GM21723 (cell line): ENCODE data around the gene UPK3BL2.
"Not testable (repeated sequence)": the region's sequence is repeated elsewhere in the genome, so short reads cannot be mapped to it uniquely, and the experiment has no call there.

ENCODE experiments used
- ATAC-seq: cut with Tn5 transposase; IDR thresholded peaks from one replicate; pipeline ENCODE4 v1.9.1; 2021; ENCODE audit warnings: mild to moderate bottlenecking, moderate library complexity; ENCODE audit not compliant: unreplicated experiment

UPK3BL2 gene

DNA sequence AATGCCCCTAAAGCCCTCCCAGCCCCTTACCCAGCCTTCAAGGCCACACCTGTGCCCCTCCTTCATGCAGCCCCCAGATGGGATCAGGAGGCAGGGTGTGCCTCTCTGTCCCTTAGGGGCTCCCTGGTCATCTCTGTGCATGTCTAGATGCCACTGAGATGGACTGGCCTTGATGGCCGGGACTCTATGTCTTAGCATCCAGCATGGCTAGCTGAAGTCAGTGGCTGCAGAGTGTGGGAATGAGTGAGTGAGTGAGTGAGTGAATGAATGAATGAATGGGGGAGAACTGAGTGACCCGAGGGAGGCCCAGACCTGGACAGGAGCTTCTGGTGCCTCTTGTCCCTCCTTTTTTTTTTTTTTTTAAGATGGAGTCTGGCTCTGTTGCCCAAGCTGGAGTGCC lies 11.4 kb downstream of the UPK3BL2 start:
- ATAC-seq = not testable (repeated sequence)

DNA sequence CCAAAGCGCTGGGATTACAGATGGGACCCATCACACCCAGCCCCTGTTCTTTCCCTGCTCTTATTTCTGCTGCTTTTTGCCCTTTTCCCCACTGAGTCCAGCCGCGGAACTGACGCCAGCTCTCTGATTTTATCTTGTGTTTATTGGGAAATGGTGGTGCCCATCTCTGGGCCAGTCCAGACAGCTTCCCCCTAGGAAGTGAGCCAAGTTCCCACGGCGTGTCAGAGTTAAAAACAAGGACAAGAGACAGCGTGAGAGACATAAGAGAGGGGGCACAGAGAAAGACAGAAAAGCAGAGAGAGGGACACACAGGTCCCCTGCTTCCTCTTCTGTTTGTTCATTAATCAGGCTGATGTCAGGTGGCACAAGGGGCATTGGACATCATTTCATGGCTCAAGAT lies 11.9 kb downstream of the UPK3BL2 start:
- ATAC-seq = not testable (repeated sequence)

DNA sequence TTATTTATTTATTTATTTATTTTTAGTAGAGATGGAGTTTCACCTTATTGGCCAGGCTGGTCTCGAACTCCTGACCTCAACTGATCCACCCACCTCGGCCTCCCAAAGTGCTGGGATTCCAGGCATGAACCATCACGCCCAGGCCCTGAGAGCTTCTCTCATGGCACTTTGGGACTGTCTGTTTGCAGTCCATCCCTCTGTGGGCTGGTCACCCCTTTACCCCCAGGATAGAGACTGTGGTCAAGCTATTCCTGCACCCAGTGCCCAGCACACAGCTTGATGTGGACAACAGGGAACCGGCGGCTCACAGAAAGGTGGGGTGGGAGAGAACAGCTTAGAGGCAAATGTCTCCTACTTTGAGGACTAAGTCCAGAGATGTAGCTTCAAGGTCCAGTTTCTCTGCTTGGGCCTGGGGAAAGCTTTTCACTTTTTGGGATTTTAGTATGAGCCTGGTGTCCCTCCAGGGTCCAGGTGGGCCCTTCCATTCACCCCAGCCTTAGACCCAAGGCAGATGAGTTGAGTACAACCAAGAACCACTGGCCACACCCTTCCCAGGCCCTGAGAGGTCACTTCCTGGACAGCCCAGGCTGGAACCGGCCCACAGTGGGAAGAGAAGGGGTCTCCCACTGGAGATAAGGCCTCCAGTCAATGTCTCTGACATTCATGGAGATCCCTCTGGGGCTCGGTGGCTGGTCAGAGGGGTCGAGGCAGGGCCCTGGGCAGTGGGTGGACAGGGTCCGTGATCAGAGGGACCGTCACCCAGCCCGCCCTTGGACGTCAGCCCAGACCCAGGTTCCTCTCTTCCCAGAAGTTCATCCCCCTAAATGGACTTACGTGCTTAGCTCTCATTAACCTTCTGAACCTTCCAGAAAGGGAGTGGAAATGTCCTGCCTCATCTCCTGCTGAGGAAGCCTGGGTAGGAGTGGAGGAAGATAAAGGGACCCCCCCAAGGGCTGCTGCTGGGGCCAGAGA lies 15.4 kb downstream of the UPK3BL2 start:
- not testable (repeated sequence) for ATAC-seq

DNA sequence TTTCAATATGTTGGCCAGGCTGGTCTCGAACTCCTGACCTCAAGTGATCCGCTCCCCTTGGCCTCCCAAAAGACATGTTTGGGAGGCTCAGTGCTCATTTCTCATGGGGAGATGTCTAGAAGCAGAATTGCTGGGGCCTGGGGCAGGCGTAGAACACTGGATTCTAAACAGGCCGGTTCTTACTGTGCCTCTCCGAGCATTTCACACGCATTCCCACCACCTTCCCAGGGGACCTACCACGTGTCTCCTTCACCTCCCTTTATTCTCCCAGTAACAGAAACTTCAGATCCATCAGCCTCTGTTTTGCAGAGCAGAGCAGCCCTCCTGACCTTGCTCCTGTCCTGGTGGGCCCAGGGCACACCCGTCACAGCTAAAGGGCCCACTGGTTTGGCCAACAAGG lies 16.3 kb downstream of the UPK3BL2 start:
- ATAC-seq = not testable (repeated sequence)

DNA sequence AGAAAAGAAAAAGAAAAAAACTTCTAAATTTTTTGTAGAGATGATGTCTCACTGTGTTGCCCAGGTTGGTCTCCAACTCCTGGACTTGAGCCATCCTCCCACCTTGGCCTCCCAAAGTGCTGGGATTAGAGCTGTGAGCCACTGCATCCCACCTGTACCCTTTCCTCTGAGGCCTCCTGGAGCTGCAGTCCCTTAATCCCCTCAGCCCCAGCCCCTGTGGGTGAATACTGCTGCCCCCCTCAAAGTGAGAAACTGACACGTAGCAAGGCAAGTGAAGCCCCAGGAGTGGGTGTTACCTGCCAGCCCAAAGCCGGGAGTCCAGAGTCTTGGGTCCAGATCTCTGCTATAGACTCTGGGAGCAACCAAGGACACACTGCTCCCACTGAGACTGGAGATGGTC lies 18.7 kb downstream of the UPK3BL2 start:
- ATAC-seq = not testable (repeated sequence)

DNA sequence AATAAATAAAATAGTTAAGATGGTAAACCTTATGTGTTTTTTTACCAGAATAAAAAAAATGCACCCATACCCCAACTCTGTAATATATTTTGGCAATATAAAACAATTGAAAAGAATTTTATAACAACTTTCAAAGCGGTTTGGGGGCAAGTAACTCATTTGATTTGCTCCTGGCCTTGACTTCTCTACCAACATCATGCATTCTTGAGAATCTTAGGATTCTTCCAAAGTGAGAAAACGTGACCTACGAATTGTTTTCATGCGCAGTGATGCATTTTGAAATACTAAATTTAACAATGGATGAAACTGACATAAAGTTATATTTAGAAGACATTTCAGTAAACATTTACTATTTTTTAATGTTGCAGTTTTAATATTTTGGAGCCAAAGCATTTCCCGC lies 22.7 kb downstream of the UPK3BL2 start:
- ATAC-seq = not testable (repeated sequence)

DNA sequence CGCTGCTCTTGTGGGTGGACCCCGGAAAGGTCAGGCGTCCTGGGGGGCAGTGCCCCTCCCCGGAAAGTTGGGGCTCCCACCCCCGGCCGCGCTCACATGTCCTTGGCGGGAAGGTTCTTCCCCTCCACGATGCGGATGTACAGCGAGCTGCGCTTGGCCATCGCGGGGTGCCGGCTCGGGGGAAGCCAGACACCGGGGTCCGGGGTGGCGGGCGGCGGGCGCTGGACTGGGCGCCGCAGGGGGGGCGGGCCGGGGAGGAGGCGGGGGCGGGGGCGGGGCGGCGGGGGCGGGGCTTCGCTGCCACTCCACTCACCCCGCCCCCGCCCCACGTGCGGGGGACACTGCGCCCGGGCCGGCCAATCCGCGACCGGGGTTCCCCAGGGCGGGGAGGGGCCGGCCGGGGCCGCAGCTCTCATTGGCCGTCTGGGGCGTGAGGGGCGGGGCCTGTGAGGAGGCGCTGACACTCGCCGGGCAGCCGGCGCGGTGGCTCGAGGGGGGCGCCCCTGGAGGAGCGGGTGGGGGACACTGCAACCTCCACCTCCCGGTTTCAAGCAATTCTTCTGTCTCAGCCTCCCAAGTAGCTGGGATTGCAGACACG lies 25.8 kb downstream of the UPK3BL2 start, which contains the start of gene RASA4B:
TSS of gene RASA4B (minus strand) at position 228 of the 598 bp plus-strand sequence. CDS start at position 161, 67 bp downstream.
- ATAC-seq = peak; percentile 57

DNA sequence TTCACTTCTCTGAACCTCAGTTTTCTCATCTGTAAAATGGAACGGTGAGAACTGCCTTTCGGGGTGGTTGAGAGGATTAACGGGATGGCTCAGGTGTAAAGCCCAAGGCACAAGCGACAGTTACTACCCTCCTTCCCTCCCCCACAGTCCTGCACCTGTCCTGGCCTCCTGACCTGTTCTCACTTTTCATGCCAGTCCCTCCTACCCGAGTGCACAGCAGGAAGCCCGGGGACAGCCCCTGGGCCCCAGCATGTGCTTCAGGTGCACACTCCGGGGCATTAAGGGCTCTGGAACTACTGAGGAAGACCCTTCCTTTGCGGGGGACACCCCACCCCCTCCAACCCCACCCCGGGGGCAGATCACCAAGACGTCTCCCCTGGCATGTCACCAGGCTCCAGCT lies 26.5 kb downstream of the UPK3BL2 start:
- peak; percentile 19 for ATAC-seq

DNA sequence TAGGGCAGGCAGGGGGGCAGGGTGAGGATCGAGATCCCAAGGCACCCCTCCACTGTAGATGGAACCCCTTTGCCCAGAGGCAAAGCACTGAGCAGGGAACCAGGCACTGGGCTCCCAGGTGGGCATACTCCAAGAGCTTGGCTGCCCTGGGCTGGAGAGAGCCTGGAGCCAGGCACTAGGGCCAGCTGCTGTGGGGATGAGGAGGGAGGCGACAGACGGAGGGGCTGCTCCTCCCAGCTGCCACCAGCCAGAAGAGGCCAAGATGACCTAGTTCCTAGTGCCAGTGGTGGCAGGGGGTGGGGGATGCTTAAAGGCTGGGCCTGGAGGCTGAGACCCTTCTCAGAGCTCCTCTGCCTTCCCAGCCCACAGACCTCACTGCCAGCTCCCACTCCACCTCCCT lies 27.6 kb downstream of the UPK3BL2 start:
- peak; percentile 0 for ATAC-seq

DNA sequence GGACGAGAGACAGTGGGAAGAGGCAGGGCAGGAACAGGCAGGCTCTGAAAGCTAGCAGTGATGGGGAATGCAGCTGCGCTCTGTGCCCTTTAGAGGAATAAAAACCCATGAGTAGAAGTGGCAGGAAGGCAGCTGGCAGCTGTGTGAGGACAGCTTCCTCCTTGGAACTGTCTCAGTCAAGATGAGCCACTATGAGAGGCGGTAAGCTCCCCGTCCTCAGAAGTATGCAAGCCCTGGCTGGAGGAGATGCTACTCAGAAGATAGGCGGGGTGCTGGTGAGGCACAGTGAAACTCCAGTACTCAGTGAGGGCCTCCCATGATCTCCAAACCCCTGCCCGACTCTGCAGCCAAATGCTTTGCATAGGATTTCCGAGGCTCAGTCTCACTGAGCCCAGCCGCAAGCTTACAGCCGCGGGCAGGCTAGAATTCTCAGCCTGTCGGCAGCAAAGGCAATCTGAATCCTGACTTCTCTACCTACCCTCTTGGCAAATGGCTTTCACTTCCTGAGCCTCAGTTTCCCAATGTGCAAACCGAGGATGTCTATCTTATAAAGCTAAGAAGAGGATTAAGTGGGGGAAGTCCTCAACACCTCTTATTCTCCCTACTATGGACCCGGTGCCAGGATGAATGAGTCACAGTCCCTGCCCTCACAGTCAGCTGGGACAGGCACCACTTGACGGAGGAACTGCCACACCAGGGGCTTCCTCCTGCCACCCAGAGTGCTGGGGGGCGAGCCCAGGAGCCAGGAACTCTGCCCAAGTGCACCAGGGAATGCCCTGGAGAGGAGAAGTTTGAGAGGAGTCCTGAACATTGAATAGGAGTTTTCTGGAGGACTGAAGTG lies 28.4 kb downstream of the UPK3BL2 start:
- peak; percentile 63 for ATAC-seq

DNA sequence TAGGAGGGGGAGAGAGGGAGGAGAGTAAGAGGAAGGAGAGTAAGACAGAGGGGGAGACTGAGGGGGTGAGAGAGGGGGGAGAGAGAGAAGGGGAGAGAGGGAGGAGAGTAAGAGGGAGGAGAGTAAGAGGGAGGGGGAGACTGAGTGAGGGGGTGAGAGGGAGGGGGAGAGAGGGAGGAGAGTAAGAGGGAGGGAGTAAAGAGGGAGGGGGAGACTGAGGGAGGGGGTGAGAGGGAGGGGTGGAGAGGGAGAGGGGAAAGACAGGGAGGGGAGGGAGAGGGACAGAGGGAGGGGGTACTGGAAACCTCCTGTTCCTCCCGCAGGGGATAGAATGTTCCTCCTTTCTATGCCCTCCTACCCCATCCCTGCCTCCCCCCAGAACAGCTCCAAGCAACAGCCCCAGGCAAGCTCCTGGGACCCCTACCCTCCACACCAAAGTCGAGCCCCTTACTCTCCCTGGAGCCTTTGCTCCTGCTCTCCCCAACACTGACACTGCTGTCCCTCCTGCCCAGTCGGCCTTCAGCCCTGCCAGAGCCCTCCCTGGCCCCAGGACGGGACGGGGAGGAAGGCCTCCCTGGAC lies 30.8 kb downstream of the UPK3BL2 start:
- not testable (repeated sequence) for ATAC-seq

DNA sequence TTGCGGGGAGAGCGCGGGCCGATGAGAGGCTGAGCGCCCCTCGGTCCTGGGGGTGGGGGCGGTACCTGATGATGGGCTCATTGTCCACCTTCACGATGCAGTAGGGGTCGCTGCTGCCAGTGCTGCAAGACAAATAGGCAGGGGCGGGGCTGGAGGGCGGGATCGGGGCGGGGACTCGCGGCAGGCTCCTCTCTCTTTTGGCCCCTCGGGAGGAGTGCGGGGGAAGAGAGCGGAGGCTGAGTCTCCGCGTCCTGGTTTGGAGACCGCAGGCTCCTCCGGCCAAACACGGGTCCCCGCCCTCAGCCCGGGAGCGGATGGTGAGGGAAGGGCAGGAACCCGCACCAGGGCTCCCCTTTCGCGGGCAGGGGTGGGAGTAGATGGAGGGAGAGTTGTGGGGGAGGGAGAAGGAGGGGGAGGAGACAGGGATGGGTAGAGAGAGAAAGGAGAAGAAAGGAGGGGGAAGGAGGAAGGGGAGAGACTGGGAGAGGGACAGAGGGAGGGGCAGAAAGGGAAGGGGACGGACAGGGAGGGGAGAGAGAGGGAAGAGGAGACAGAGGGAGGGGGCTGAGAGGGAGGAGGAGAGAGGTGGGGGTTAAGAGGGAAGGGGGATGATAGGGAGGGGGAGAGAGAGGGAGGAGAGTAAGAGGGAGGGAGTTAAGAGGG lies 31.5 kb downstream of the UPK3BL2 start:
- peak; percentile 41 for ATAC-seq

DNA sequence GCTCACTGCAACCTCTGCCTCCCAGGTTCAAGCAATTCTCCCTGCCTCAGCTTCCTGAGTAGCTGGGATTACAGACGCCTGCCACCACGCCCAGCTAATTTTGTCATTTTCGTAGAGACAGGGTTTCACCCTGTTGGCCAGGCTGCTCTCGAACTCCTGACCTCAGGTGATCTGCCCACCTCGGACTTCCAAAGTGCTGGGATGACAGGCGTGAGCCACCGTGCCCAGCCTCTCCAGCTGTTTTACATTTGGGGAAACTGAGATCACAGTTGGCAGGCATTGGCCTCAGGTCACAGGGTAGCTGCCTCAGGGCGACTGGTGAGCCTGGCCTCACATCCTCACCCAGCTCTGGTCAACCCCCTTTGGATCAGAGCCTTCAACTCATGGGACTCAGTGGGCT lies 32.9 kb downstream of the UPK3BL2 start:
- not testable (repeated sequence) for ATAC-seq

DNA sequence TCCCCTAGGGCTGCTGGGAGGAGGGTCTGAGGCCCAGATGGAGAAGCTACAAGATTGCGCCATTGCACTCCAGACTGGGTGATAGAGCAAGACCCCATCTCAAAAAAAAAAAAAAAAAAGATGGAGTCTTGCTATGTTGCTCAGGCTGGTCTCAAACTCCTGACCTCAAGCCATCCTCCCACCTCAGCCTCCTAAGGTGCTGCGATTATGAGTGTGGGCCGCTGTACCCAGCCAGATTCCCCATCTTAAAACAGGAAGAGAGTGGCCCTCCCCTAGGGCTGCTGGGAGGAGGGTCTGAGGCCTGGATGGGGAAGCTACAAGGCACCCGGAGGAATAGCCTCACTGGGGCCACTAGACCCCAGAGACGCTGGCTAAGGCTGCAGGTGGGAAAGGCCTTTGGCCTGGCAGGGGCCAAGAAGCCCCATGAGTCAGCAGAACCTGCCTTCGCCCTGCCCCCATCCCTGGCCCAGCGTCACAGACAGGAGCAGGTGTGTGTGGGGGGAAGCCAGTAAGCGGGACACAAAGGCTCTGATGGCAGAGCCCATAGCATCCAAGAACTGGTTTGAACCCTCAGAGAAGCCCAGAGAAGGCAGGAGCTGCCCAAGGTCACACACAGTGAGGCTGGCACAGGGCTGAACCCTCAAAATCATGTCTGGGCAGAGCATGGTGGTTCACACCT lies 35.9 kb downstream of the UPK3BL2 start:
- ATAC-seq = not testable (repeated sequence)

DNA sequence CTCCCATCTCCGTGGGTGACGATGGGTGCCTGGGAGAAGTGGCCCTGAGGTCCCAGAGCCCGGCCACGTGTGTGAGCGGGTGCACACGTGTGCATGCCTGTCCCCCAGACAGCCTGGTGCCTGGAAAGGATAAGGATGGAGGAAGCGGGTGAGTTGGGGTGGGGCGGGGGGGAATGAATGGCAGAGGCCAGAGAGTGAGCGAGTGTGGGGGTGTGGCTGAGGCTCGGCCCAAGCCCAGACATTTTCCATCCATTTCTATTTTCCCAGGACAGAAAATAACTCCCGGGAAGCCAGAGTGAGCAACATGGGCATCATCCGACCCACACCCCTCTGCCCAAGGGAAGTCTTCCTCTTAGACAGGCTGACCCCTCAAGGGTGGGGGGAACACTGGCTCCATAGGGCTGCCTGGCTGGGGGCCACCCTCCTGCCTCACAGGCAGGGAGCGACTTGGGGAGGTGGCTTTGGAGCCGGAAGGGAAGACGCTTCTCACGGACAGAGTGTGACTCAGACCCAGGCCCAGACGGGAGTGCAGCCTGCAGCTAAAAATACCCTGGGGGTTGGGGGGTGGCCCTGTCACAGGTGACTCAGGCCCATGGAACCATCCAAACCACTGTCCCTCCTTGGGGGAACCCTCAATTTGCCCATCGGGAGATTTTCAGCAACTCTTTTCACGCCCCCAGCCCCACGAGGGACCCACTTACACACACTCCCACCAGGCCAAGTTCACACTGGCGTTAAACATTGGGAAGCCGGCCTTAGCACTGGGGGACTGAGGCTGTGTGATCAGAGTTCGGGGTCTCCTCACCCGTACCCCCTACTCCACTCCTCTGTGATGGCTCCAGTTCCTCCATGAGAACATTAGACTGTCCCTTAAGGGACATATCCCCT lies 38.0 kb downstream of the UPK3BL2 start:
- ATAC-seq = not testable (repeated sequence)

DNA sequence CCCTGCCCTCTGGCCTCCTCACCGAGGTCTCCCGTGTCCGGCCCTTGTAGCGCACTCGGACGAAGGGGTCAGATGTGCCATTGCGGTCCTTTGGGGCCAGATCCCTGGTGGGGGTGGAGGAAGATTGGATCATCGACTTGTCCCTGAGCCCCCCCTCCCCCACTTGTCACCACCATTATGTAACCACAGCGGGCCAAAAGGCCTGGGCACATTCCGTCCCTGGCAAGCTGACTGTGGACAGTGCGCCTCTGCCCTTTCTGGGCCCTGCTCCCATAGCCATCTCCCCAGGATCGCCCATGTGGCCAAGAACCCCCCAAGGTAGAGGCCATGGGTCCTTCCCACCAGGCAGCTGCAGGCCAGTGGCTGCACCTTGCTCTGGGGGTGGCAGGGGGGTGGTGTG lies 40.4 kb downstream of the UPK3BL2 start:
- ATAC-seq = not testable (repeated sequence)

DNA sequence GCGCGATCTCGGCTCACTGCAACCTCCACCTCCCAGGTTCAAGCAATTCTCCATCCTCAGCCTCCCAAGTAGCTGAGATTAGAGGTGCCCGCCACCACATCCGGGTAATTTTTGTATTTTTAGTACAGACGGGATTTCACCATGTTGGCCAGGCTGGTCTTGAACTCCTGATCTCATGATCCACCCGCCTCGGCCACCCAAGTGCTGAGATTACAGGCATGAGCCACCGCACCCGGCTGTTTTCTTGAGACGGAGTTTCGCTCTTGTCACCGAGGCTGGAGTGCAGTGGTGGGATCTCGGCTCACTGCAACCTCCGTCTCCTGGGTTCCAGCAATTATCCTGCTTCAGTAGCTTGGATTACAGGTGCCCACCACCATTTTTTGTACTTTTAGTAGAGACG lies 45.2 kb downstream of the UPK3BL2 start:
- not testable (repeated sequence) for ATAC-seq

DNA sequence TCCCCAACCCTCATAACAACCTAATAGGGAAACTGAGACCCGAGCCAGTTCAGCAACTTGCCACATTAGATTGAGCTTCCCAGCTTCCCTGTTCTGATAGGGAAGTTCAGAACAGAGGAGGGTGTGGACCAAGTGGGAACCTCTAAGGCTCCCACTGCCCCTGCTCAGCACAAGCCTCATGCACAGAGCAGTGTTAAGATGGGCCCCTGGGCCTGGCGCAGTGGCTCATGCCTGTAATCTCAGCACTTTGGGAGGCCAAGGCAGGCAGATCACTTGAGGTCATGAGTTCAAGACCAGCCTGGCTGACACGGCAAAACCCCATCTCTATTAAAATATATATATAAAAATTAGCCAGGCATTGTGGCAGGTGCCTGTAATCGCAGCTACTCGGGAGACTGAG lies 46.2 kb downstream of the UPK3BL2 start:
- ATAC-seq = not testable (repeated sequence)

DNA sequence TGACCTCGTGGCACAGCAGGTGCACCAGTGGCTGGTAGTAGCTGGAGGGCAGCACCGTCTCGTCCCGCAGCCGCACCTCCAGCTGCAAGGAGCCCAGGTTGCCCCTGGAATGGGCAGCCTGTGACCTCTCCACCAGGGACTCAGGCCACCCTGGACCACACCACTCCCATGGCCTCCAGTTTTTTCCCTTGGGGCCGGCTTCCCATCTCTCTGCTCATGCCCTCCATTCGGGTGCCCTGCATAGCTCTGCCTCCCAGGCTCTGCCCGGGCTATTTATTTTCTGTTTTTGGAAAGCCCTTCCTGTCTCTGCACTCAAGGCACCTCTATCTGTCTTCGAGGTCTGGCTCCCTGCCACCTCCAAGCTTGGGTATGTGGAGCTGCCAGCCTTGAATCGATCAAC lies 46.6 kb downstream of the UPK3BL2 start:
- not testable (repeated sequence) for ATAC-seq
